IPS DF 4.7 (cell line): ENCODE measurements around the gene GSE1.

Experiments used
- DNase-seq: peaks from one replicate; pipeline ENCODE4 v3.0.0-alpha.2; 2013; ENCODE audit warnings: low spot score; ENCODE audit errors: extremely low read depth

The GSE1 gene

GRCh38 chr16:85573696-85574641, 39.2 kb upstream of the GSE1 start:
- no peak for DNase-seq

GRCh38 chr16:85574672-85575475, 38.2 kb upstream of the GSE1 start:
- no peak for DNase-seq

GRCh38 chr16:85575920-85576319, 37.2 kb upstream of the GSE1 start:
- DNase-seq, result no peak

GRCh38 chr16:85576944-85577343, 36.2 kb upstream of the GSE1 start:
- no peak for DNase-seq

- DNase-seq, result no peak
Measured at GRCh38 chr16:85577899-85578598, 35.1 kb upstream of the GSE1 start.

GRCh38 chr16:85578599-85578948, 34.5 kb upstream of the GSE1 start:
- DNase-seq, result no peak

GRCh38 chr16:85579191-85579590, 33.9 kb upstream of the GSE1 start:
- no peak for DNase-seq

- no peak for DNase-seq
Measured at GRCh38 chr16:85579923-85580580, 33.1 kb upstream of the GSE1 start.

GRCh38 chr16:85580684-85581083, 32.4 kb upstream of the GSE1 start:
- DNase-seq, result no peak

GRCh38 chr16:85582229-85582991, 30.7 kb upstream of the GSE1 start:
- no peak for DNase-seq

- DNase-seq, result no peak
Measured at GRCh38 chr16:85583491-85584181, 29.5 kb upstream of the GSE1 start.

GRCh38 chr16:85584267-85584666, 28.9 kb upstream of the GSE1 start:
- no peak for DNase-seq

- DNase-seq, result no peak
Measured at GRCh38 chr16:85584819-85585282, 28.3 kb upstream of the GSE1 start.

GRCh38 chr16:85585711-85586110, 27.4 kb upstream of the GSE1 start:
- DNase-seq, result no peak

- no peak for DNase-seq
Measured at GRCh38 chr16:85586380-85587104, 26.6 kb upstream of the GSE1 start.

GRCh38 chr16:85587762-85588556, 25.2 kb upstream of the GSE1 start:
- no peak for DNase-seq

- no peak for DNase-seq
Measured at GRCh38 chr16:85588562-85589503, 24.3 kb upstream of the GSE1 start.
